GM10248 (cell line): Measurements from ENCODE around the gene DCAF12.

Experiments
- CTCF ChIA-PET: fragments of 300-600 bp; sonication (Branson Sonifier 250); formaldehyde crosslinking; extraction: SDS; loops from one replicate; lab custom pipeline; 2021; ENCODE audit warnings: antibody characterized with exemption; lab: Yijun Ruan, JAX
- POLR2A ChIA-PET: fragments of 350-650 bp; sonication (Branson Sonifier 250); formaldehyde crosslinking; extraction: SDS; loops from one replicate; lab custom pipeline; 2020; ENCODE audit warnings: antibody characterized with exemption; lab: Yijun Ruan, JAX
- DNase-seq: peaks from one replicate; pipeline ENCODE4 v3.0.0; 2012; ENCODE audit errors: extremely low spot score
- CTCF ChIP-seq: IDR thresholded peaks from 2 replicates; pipeline ENCODE4 v1.5.1; 2012; ENCODE audit warnings: mild to moderate bottlenecking, low read depth; ENCODE audit errors: extremely low read depth, missing control alignments, control extremely low read depth

The DCAF12 gene

GRCh38 chr9:34072868-34073590 is 53.5 kb downstream of the DCAF12 start:
- no peak for TF ChIP-seq CTCF
- DNase-seq = no peak
- POLR2A ChIA-PET = interaction anchor here (0.5 kb wide), 2 partner anchors 111 to 175 kb away, joined by 3 to 5 read pairs; no protein-coding TSS in a partner anchor

GRCh38 chr9:34072410-34072809 is 54.1 kb downstream of the DCAF12 start:
- ChIA-PET POLR2A (no interaction called here), CTCF (interaction anchor here (1.1 to 3.0 kb wide), 10 partner anchors 11 to 448 kb away, joined by 3 to 29 read pairs (median 6); no protein-coding TSS in a partner anchor)
- no peak for TF ChIP-seq CTCF
- no peak for DNase-seq

More at GRCh38 chr9:34072868-34073590, 53.5 kb downstream of the DCAF12 start:
- CTCF ChIA-PET = interaction anchor here (0.8 to 3.0 kb wide), 23 partner anchors 9 to 449 kb away, joined by 3 to 29 read pairs (median 5); no protein-coding TSS in a partner anchor

GRCh38 chr9:34070606-34071324 is 55.7 kb downstream of the DCAF12 start:
- POLR2A ChIA-PET = no interaction called here
- CTCF ChIA-PET = no interaction called here
- TF ChIP-seq CTCF = no peak
- DNase-seq = no peak

- ChIA-PET POLR2A (no interaction called here), CTCF (no interaction called here)
- no peak for TF ChIP-seq CTCF
- no peak for DNase-seq
Measured at GRCh38 chr9:34069831-34070230, 56.7 kb downstream of the DCAF12 start.

- DNase-seq = no peak
- CTCF ChIA-PET = interaction anchor here (1.0 to 2.0 kb wide), 4 partner anchors 11 to 252 kb away, joined by 3 to 5 read pairs (median 4); partner anchors contain the start of gene UBAP2
- POLR2A ChIA-PET = no interaction called here
- TF ChIP-seq CTCF = no peak
Measured at GRCh38 chr9:34065541-34065940, 61.0 kb downstream of the DCAF12 start.

- CTCF ChIA-PET = interaction anchor here (3.2 kb wide), 1 partner anchor 14 kb away, joined by 15 read pairs; no protein-coding TSS in a partner anchor
- no peak for TF ChIP-seq CTCF
- no peak for DNase-seq
- POLR2A ChIA-PET = no interaction called here
Measured at GRCh38 chr9:34059954-34060353, 66.5 kb downstream of the DCAF12 start.
